RPMI8226 (cell line): ENCODE measurements around the gene ZNF652.

Source experiments
- DNase-seq: peaks from one replicate; pipeline ENCODE4 v3.0.0-alpha.2; 2015

Gene ZNF652

GRCh38 chr17:49259663-49260010 lies 102.4 kb downstream of the ZNF652 start:
- no peak for DNase-seq

GRCh38 chr17:49258394-49258793 lies 103.7 kb downstream of the ZNF652 start:
- no peak for DNase-seq

- no peak for DNase-seq
Observed at GRCh38 chr17:49255125-49255524, 106.9 kb downstream of the ZNF652 start.

DNA sequence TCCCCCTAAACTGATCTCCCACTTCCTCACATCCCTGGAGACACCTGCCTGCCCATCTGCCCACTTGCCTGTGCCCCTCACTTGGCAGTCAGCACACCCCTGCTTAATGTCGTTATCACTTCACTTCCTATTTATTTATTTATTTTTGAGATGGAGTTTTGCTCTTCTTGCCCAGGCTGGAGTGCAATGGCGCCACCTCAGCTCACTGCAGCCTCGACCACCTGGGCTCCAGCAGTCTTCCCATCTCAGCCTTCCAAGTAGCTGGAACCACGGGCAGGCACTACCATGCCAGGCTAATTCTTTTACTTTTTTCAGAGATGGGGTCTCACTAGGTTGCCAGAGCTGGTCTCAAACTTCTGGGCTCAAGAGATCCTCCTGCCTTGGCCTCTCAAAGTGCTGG lies 108.0 kb downstream of the ZNF652 start:
- DNase-seq = no peak

DNA sequence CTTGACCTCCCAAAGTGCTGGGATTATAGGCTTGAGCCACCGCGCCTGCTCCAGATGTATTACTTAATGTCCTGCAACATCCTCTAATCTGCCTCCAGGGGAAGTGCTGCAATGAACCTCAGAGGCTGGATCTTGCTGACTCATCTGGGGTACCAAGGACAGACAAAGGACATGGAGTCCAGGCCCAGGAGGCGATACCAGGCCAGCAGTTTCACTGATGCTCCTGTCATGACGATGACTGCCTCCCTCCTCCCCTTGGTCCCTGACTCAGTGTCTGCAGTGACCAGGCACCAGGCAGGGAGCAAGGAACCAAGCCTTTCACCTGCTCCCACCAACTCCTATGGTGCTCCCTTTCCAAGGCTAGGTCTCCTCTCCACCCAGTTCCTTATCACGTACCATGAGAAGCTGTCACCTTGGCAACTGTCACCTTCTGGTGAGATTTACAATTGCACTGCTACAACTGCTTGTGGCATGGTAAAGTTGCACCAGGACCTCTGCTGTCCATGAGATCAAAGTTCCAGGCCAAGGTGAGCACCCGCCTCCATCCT lies 109.8 kb downstream of the ZNF652 start:
- DNase-seq = no peak

GRCh38 chr17:49249890-49250522 lies 112.0 kb downstream of the ZNF652 start:
- DNase-seq = no peak

GRCh38 chr17:49249292-49249794 lies 112.7 kb downstream of the ZNF652 start:
- DNase-seq = peak; percentile 22

GRCh38 chr17:49247944-49248343 lies 114.1 kb downstream of the ZNF652 start:
- no peak for DNase-seq

DNA sequence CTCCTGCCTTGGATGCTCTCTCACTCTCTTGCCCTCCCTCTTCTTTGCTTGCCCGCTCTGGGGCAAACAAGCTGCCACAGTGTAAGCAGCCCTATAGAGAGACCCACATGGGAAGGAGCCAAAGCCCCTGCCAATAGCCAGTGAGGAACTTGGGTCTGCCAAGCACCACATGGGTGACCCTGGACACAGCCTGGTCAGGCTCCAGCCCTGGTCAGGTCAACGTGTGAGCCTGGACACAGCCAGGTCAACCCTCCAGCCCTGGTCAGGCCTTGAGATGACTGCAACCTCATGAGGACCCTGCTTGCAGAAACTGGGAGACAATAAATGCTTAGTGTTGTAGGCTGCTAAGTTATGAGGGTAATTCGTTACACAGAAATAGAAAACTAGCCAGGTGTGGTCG lies 117.2 kb downstream of the ZNF652 start:
- no peak for DNase-seq
